GM12875 (cell line): ENCODE measurements around the gene RRAGD.

ENCODE experiments used
- H3K4me3 ChIP-seq: one replicate; pipeline ENCODE4 v1.5.1; 2011; ENCODE audit warnings: low read depth, low read length, control low read depth
- TF ChIP-seq, protein P1 (sequence below): IDR thresholded peaks from 2 replicates; pipeline ENCODE4 v1.5.1; 2011; ENCODE audit warnings: low read depth, mild to moderate bottlenecking, control low read depth, inconsistent platforms, low read length, moderate library complexity, borderline replicate concordance; ENCODE audit not compliant: insufficient read depth

Gene RRAGD

DNA sequence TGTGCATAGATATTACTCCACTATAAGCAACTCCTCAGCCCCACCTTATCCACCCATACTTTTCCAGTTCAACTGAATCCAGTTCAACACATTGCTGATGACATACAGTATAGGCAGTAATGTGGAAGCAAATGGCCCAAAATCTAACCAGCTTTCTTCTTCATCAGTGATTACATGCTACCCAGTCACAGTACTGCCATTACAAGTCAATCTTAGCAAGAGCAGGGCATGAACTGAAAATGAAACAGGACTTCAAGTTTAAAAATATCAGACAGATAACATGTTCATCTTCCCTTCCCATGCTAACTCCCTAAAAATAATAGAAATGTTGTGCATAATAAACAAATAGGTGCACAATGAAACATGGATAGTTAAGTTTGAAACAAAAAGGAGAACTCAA is 19.2 kb downstream of the RRAGD start:
- TF ChIP-seq, protein P1, sequence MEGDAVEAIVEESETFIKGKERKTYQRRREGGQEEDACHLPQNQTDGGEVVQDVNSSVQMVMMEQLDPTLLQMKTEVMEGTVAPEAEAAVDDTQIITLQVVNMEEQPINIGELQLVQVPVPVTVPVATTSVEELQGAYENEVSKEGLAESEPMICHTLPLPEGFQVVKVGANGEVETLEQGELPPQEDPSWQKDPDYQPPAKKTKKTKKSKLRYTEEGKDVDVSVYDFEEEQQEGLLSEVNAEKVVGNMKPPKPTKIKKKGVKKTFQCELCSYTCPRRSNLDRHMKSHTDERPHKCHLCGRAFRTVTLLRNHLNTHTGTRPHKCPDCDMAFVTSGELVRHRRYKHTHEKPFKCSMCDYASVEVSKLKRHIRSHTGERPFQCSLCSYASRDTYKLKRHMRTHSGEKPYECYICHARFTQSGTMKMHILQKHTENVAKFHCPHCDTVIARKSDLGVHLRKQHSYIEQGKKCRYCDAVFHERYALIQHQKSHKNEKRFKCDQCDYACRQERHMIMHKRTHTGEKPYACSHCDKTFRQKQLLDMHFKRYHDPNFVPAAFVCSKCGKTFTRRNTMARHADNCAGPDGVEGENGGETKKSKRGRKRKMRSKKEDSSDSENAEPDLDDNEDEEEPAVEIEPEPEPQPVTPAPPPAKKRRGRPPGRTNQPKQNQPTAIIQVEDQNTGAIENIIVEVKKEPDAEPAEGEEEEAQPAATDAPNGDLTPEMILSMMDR = no peak

GRCh38 chr6:89388846-89389245 is 23.2 kb downstream of the RRAGD start:
- H3K4me3 ChIP-seq = no peak overlapping the region
- TF ChIP-seq, protein P1 = no peak

More for the DNA sequence above, 19.2 kb downstream of the RRAGD start:
- no peak overlapping the region for H3K4me3 ChIP-seq

DNA sequence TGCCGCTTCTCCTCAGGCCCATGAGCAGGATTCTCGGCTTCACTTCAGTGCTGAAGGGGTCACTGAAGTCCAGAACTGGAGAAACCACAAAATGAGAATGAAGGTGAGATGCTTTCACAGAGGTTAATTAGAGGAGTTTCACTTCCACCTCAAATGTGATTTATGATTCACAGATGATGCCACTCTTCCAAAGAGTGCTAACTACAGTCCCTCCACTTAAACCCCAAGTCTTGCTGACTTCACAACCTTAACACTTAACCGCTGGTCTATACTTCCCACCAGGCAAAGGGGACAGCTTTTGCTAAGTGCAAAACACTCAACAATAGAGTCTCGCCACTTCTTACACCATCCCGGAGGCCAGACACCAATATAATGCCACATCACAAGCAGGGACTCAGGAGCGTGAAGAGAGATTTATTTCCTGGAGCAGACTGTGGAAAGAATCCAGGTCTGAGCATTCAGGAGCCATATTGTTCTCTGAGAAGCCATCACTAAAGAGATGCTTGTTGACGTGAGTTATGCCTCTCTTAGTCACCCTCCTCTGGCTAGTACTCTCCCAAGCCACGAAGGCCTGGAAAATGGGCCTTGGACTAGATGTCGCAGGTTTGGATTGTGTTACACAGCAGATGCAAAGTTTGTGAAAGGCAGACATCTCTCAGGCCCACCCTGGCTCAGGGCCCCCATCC is 24.4 kb downstream of the RRAGD start:
- TF ChIP-seq, protein P1 = no peak
- H3K4me3 ChIP-seq = no peak overlapping the region

DNA sequence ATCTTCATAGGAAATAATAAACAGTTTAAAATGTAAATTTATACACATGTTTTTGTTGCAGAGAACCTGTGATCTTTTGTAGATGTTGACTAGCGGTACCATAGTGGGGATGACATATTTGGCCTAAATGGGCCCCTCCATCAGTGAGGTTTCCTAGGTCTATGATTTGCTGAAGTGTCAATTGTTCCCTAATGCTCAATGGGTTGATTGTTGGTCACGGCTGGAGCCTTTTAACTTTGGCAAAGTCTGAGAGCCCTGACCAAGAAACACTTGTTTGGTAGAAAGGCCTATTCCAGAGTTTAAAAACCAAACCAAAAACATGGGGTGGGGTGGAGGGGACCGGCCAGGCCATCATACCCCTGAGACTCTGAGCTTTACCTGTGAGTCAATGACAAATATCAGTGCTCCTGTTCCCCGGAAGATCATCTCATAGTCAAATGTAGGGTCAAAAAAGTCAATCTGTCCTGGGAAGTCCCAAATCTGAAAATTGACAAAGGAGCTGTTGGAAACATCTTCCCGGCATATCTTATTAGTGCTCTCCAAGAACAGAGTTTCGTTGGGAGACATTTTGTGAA is 25.1 kb downstream of the RRAGD start:
- H3K4me3 ChIP-seq = no peak overlapping the region
- TF ChIP-seq, protein P1 = no peak

GRCh38 chr6:89385846-89386245 is 26.2 kb downstream of the RRAGD start:
- TF ChIP-seq, protein P1 = no peak
- no peak overlapping the region for H3K4me3 ChIP-seq

GRCh38 chr6:89385156-89385667 is 26.9 kb downstream of the RRAGD start:
- TF ChIP-seq, protein P1 = no peak
- no peak overlapping the region for H3K4me3 ChIP-seq

DNA sequence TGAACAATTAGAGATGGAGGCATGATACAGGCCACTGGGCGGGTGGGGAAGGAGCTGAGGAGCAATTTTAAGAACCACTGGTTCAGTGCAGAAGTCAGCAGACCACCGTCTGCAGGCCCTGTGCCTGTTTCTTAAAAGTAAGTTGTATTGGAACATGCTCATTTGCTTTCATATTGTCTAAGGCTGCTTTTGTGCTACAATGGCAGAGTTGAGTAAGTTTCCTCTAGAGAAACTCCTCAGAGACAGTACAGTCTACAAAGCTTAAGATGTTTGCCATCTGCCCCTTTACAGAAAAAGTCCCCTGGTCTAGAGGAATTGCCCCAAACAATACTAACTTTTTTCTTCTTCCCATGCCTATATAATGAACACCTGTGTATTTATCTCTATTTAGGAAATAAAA is 31.0 kb downstream of the RRAGD start:
- no peak overlapping the region for H3K4me3 ChIP-seq
- TF ChIP-seq, protein P1 = no peak
